Measurements from ENCODE around the gene MTRFR. TPM values are rescaled to one million over a fixed set of nuclear protein-coding genes. Genes with fewer than 3 reads are reported as not detected.

Gene MTRFR
- total RNA-seq, 2 donors from 2014 or later: 9.2 to 9.6 TPM

GRCh38 chr12:123306200-123306599, 73.0 kb downstream of the MTRFR start:
- intact Hi-C loops (cut with DNase I, micrococcal nuclease): no loop called here
- no peak for DNase-seq
- ATAC-seq: no peak

Other genes with a start within 250 kb of the MTRFR start
- 10 to 100 TPM; 11.4 to 17.6 TPM for gene PITPNM2, start 82.3 kb upstream of the MTRFR start, total RNA-seq
- 10 to 100 TPM; 12.3 to 19.8 TPM for gene MPHOSPH9, start 295 bp upstream of the MTRFR start, total RNA-seq
- 10 to 100 TPM; 60.5 to 61.3 TPM for gene CDK2AP1, start 38.4 kb downstream of the MTRFR start, total RNA-seq
- 10 to 100 TPM; 28.3 to 31.0 TPM for gene SBNO1, start 131.4 kb downstream of the MTRFR start, total RNA-seq
- gene KMT5A, start 150.7 kb downstream of the MTRFR start, total RNA-seq: 10 to 100 TPM; 38.3 to 52.0 TPM
- gene RILPL2, start 203.2 kb downstream of the MTRFR start, total RNA-seq: 1 to 10 TPM; 1.1 to 1.9 TPM
- gene SNRNP35, start 224.7 kb downstream of the MTRFR start, total RNA-seq: 10 to 100 TPM; 18.7 to 23.8 TPM

All from left colon (tissue), 2 donors.